ENCODE measurements around the gene GRK4. TPM values are rescaled to one million over a fixed set of nuclear protein-coding genes. Genes with fewer than 3 reads are reported as not detected.

Gene GRK4
- total RNA-seq, 1 experiment from 2014 or later = 4.5 TPM

GRCh38 chr4:2927016-2927695 lies 36.2 kb upstream of the GRK4 start:
- TF ChIP-seq CTCF (IDR thresholded peaks at IDR 0.05; ENCODE audit: unreplicated experiment) = no peak
- H3K27ac Mint-ChIP-seq (ENCODE audit: low read depth, unreplicated experiment) = no peak overlapping the region
- no peak overlapping the region for H3K4me3 Mint-ChIP-seq (ENCODE audit: unreplicated experiment)
- no peaks in the 10 kb centered on the region for H3K4me1 Mint-ChIP-seq (ENCODE audit: insufficient read depth, unreplicated experiment)
- ChIA-PET CTCF (interaction anchor here (0.6 to 0.7 kb wide), 2 partner anchors 163 to 710 kb away, joined by 3 read pairs; no protein-coding TSS in a partner anchor), POLR2A (interaction anchor here (0.7 to 0.8 kb wide), 2 partner anchors 163 to 167 kb away, joined by 3 to 4 read pairs; no protein-coding TSS in a partner anchor)
- H3K27me3 Mint-ChIP-seq (ENCODE audit: insufficient read depth, unreplicated experiment) = no peaks in the 10 kb centered on the region
- intact Hi-C loops (cut with micrococcal nuclease) = no loop called here
- peaks cover 47% of the 10 kb centered on the region for H3K36me3 Mint-ChIP-seq (ENCODE audit: insufficient read depth, unreplicated experiment)
- no peaks in the 10 kb centered on the region for H3K9me3 Mint-ChIP-seq (ENCODE audit: unreplicated experiment)
- DNase-seq (ENCODE audit: unreplicated experiment) = no peak
- no TSS peak for BruUV-seq (replicated peaks)

GRCh38 chr4:2927696-2928075 lies 35.7 kb upstream of the GRK4 start:
- H3K36me3 Mint-ChIP-seq (ENCODE audit: insufficient read depth, unreplicated experiment) = peaks cover 42% of the 10 kb centered on the region
- POLR2A ChIA-PET = interaction anchor here (0.7 to 0.8 kb wide), 2 partner anchors 164 to 167 kb away, joined by 3 to 4 read pairs; no protein-coding TSS in a partner anchor
- H3K4me3 Mint-ChIP-seq (ENCODE audit: unreplicated experiment) = no peak overlapping the region
- H3K4me1 Mint-ChIP-seq (ENCODE audit: insufficient read depth, unreplicated experiment) = no peaks in the 10 kb centered on the region
- TF ChIP-seq CTCF (IDR thresholded peaks at IDR 0.05; ENCODE audit: unreplicated experiment) = no peak
- no peaks in the 10 kb centered on the region for H3K9me3 Mint-ChIP-seq (ENCODE audit: unreplicated experiment)
- no peaks in the 10 kb centered on the region for H3K27me3 Mint-ChIP-seq (ENCODE audit: insufficient read depth, unreplicated experiment)
- BruUV-seq (replicated peaks) = no TSS peak
- H3K27ac Mint-ChIP-seq (ENCODE audit: low read depth, unreplicated experiment) = peak overlapping the region; percentile 69
- DNase-seq (ENCODE audit: unreplicated experiment) = no peak
- intact Hi-C loops (cut with micrococcal nuclease) = no loop called here
- CTCF ChIA-PET = no interaction called here

GRCh38 chr4:2928242-2929176 lies 34.9 kb upstream of the GRK4 start:
- peak overlapping the region; percentile 69 for H3K27ac Mint-ChIP-seq (ENCODE audit: low read depth, unreplicated experiment)
- no TSS peak for BruUV-seq (replicated peaks)
- CTCF ChIA-PET = interaction anchor here (0.6 kb wide), 1 partner anchor 163 kb away, joined by 4 read pairs; no protein-coding TSS in a partner anchor

More at GRCh38 chr4:2928242-2929176, 34.9 kb upstream of the GRK4 start:
- Mint-ChIP-seq H3K4me3 (ENCODE audit: unreplicated experiment) (no peak overlapping the region), H3K27me3 (ENCODE audit: insufficient read depth, unreplicated experiment) (no peaks in the 10 kb centered on the region), H3K36me3 (ENCODE audit: insufficient read depth, unreplicated experiment) (peaks cover 48% of the 10 kb centered on the region), H3K4me1 (ENCODE audit: insufficient read depth, unreplicated experiment) (peaks cover 6% of the 10 kb centered on the region), H3K9me3 (ENCODE audit: unreplicated experiment) (no peaks in the 10 kb centered on the region)
- POLR2A ChIA-PET = interaction anchor here (0.5 to 0.8 kb wide), 3 partner anchors 165 to 464 kb away, joined by 3 to 4 read pairs (median 3); no protein-coding TSS in a partner anchor
- TF ChIP-seq CTCF (IDR thresholded peaks at IDR 0.05; ENCODE audit: unreplicated experiment) = no peak
- intact Hi-C loops (cut with micrococcal nuclease) = no loop called here
- no peak for DNase-seq (ENCODE audit: unreplicated experiment)

Measured in MCF 10A (cell line).